A549 treated with DMSO at 1 μM for 4 hours (cell line): Measurements from ENCODE around the gene TEX29. TPM values are rescaled to one million over a fixed set of nuclear protein-coding genes. Genes with fewer than 3 reads are reported as not detected.

Experiments used
- total RNA-seq: library from RNA; stranded (reverse); fragments of 200-300 nt; extraction: Qiagen RNA extraction; gene quantifications from 5 replicates; pipeline ENCODE4 v1.2.3, GENCODE V29; 2022; ENCODE audit warnings: low read depth

Gene TEX29
- 0.16 to 0.32 TPM (median 0.17 TPM) in 3 of 5 replicates, not detected in the others for total RNA-seq

DNA sequence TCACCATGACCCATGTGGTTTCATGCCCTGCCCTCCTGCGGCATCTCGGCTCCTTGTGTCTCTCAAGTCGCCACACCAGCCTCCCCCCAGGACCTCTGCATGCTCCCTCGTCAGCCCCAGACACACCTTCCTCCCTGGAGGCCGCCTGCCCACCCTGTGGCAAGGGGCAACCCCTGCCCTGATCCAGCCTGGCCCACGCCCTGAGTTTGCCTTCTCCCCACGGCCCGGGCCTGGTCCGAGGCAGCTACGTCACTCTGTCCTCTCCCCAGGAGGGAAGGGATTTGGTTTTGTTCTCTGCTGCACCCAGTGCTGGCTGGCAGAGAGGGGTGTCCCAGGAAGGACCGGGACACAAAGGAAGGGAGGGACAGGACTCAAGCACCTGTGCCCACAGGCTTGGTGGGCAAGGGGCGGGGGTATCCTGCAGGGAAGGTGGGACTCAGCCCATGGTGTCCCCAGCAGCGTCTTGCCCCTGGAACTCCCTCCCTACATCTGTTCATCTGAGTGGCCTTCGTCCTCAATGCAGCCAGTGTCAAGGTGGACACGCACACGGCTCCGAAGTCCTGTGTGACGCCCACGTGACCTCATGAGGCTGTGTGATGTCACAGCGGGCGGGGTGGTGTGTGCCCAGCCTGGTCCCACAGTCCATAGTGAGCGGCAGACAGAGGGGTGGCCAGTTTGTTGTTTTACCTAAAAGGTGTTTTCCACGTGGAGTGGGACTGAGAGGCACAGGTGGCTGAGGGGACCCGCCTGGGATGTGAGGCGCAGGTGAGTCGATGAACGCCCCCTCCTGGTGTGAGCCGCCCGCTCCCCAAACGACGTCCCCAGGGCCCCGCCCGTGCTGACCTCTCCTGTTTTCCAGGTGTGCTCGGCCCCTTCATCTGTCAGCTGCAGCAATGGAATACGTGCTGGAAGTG is at the start of gene TEX29:
TSS of gene TEX29 (plus strand) at position 645 of the 914 bp plus-strand sequence. CDS start at position 894, 249 bp downstream.

Other genes starting within 250 kb of the TEX29 start
- 21.0 to 23.8 TPM (median 21.6 TPM) in 5 replicates for gene ARHGEF7, start 205.3 kb upstream of the TEX29 start, total RNA-seq